ENCODE results near the gene NISCH.
A peak's percentile ranks its signal among the peaks of the same experiment; 100 is the strongest.

Gene NISCH

DNA sequence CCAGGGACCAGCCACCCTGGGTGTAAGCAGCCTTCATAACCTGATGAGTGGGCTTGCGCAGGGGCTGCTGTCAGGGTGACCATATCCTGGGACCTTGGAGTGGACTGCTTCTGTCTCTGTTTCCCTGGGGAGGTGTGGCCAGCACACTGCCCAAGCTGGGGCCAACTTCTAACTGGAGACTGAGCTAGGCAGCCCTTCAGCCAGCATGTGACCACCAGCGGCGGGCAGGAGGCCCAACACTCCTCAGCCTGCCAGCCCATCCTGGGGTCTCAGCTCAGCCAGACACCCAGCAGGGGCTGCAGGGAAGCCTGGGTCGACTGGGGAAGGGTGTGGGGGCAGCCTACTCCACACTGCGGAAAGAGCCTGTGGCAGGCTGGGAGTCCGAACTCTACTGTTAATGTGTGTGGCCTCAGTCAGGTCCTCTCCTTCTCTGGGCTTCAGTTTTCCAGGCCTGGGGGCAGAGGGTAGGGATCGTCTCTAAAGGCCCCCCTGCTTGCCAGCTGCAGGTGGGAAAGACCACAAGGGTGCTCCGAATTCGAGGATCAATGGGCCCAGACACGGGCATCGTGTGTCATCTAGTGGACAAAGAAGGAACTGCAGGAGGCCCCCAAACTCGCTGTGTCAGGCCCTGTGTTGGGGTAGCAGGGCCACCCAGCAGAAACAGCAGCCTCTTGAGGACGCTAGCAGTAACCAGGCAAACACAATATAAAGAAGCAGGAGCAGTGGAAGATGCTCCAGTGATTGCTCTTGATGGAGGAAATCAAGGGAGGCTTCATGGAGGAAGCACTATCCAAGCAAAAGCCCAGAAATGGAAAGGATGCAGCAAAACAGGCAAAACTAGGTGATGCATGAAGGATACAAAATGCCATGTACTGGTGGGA lies 8.5 kb upstream of the NISCH start:
- no peak overlapping the region for H3K4me3 ChIP-seq (ENCODE audit: control insufficient read depth, low read depth, low read length)
- no peak for DNase-seq (ENCODE audit: low read depth)
- TF ChIP-seq, protein P1, sequence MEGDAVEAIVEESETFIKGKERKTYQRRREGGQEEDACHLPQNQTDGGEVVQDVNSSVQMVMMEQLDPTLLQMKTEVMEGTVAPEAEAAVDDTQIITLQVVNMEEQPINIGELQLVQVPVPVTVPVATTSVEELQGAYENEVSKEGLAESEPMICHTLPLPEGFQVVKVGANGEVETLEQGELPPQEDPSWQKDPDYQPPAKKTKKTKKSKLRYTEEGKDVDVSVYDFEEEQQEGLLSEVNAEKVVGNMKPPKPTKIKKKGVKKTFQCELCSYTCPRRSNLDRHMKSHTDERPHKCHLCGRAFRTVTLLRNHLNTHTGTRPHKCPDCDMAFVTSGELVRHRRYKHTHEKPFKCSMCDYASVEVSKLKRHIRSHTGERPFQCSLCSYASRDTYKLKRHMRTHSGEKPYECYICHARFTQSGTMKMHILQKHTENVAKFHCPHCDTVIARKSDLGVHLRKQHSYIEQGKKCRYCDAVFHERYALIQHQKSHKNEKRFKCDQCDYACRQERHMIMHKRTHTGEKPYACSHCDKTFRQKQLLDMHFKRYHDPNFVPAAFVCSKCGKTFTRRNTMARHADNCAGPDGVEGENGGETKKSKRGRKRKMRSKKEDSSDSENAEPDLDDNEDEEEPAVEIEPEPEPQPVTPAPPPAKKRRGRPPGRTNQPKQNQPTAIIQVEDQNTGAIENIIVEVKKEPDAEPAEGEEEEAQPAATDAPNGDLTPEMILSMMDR (IDR thresholded peaks at IDR 0.05; ENCODE audit: control insufficient read depth, insufficient read depth, low read depth, low read length, missing control alignments): peak; percentile 99

DNA sequence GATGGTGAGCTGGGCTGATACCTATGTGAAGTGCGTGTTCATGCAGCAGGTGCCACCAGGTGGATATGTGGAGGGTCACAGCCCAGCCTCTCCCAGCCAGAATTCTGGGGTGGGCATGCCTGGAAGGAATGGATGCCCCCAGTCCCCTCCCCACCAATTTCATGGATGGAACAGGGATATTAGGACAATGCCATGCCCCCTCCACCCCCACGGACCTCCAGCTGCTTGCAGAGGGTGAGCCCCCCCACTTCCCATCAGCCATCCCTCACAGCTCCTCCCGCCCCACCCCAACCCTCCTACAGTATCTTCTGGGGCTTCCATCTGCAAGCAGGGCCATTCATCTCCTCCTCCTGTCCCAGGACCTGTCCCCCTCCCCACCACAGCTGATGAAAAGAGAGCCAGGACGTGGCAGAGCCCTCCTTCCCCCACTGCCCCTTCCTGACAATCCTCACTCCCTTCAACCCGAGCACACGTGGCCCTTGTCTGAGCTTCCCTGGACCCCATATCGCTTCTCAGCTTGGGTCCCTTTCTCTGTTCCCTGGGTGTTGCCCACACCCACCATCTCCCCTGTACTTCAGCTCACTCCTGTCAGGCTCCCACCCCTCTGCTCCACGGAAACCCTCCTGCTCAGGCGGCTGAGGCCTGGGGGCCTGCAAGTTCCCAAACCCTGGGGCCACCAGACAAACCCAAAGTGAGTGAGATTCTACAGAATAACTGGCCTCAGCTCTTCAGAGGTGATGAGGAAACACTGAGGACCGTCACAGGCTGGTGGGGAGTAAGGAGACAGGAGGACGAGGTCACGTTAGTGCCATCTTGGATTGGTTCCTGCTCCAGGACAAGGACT lies 7.7 kb upstream of the NISCH start:
- DNase-seq (ENCODE audit: low read depth): no peak
- TF ChIP-seq, protein P1 (IDR thresholded peaks at IDR 0.05; ENCODE audit: control insufficient read depth, insufficient read depth, low read depth, low read length, missing control alignments): no peak
- no peak overlapping the region for H3K4me3 ChIP-seq (ENCODE audit: control insufficient read depth, low read depth, low read length)

DNA sequence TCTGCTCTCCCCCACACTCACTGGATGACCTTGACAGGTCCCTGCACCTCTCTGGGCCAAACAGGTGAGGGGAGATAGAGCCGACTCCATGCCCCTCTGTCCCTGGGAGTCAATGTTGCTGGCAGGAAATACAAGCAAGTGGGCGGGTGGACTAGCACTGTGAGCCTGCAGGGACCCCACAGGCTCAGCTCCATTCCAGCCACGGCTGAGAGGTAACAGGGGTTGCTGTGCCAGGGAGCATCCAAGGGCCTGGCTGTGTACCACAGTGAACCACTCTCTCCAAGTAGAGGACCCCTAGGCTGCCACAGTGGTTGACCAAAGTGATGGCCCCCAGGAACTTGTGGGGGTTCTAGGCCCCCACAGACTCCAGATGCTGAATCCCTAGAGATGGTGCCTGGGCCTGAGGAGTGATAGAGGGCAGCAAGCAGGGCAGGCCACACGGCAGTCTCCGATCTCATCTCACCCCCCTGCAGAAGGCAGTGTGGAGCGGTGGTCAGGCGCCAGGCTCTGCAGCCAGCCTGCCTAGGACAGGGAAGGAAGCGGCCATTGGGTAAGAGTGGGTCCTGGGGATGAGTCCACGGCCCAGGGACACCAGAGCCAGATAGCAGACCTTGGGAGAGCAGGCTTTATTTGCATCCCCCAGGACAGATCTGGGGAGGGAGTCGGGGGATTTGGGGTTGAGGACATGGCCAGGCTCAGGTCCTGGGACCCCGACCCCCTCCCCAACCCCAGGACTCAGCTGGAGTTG lies 4.7 kb upstream of the NISCH start:
- no peak for DNase-seq (ENCODE audit: low read depth)
- no peak overlapping the region for H3K4me3 ChIP-seq (ENCODE audit: control insufficient read depth, low read depth, low read length)
- TF ChIP-seq, protein P1 (IDR thresholded peaks at IDR 0.05; ENCODE audit: control insufficient read depth, insufficient read depth, low read depth, low read length, missing control alignments): no peak

DNA sequence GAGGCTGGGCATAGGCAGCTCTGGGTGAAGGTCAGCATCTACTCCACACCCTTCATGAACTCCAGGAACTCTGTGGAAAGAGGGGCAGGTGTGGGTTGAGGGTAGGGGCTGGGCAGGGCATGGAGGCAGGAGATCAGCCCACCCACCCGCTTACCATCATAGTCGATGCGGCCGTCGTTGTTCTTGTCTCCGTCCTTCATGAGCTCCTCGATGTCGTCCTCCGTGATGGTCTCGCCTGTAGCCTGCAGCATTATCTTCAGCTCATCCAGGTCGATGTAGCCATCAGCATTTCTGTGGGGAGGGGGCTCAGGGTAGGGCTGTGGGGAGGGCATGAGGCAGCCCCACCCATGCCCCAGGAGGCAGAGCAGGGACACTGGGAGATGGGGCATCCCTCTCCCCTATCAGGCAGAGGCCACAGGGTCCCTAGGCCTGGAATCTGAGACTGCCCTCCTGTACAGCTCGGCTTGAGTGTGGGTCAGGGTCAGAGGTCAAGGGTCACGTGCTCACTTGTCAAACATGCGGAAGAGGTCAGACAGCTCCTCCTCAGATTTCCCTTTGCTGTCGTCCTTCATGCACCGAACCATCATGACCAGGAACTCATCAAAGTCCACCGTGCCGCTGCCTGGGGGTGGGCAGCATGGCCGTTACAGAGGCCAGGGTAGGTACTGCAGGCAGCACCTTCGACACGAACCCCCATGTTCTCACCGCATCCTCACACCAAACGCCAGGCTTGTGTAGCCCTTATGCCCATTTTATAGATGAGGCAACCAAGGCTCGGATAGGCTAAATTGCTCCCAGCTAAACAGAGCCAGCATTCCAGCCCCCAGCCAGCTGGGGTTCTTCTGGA lies 3.9 kb upstream of the NISCH start:
- TF ChIP-seq, protein P1 (IDR thresholded peaks at IDR 0.05; ENCODE audit: control insufficient read depth, insufficient read depth, low read depth, low read length, missing control alignments): no peak

DNA sequence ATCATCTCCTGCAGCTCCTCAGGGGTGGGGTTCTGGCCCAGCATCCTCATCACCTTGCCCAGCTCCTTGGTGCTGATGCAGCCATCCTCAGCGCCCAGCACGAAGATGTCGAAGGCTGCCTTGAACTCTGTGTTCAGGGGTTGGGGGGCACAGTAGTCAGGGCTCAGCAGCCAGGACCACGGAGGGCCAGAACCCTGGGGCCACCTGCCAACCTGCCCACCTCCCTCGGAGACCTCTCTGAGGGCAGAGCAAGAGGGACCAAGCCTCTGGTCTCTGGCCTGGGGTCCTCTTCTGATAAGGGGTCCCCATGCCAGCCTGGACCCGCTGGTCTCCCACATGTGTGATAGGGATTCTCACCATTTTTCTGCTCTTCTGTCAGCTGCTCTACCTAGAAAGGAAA lies 3.3 kb upstream of the NISCH start:
- TF ChIP-seq, protein P1 (IDR thresholded peaks at IDR 0.05; ENCODE audit: control insufficient read depth, insufficient read depth, low read depth, low read length, missing control alignments): no peak
- no peak for DNase-seq (ENCODE audit: low read depth)
- no peak overlapping the region for H3K4me3 ChIP-seq (ENCODE audit: control insufficient read depth, low read depth, low read length)

More for the DNA sequence above, 3.9 kb upstream of the NISCH start:
- DNase-seq (ENCODE audit: low read depth): no peak
- no peak overlapping the region for H3K4me3 ChIP-seq (ENCODE audit: control insufficient read depth, low read depth, low read length)

Measured in AG09309 (cell line).